Hematopoietic multipotent progenitor cell treated with erythropoietin and hydrocortisone succinate and interleukin-3 and kit ligand, for 4 days (in vitro differentiated cells): ENCODE measurements around the gene TRAPPC3.

Experiments
- DNase-seq: peaks from one replicate; pipeline ENCODE4 v3.0.0-alpha.2; 2015

TRAPPC3 gene

DNA sequence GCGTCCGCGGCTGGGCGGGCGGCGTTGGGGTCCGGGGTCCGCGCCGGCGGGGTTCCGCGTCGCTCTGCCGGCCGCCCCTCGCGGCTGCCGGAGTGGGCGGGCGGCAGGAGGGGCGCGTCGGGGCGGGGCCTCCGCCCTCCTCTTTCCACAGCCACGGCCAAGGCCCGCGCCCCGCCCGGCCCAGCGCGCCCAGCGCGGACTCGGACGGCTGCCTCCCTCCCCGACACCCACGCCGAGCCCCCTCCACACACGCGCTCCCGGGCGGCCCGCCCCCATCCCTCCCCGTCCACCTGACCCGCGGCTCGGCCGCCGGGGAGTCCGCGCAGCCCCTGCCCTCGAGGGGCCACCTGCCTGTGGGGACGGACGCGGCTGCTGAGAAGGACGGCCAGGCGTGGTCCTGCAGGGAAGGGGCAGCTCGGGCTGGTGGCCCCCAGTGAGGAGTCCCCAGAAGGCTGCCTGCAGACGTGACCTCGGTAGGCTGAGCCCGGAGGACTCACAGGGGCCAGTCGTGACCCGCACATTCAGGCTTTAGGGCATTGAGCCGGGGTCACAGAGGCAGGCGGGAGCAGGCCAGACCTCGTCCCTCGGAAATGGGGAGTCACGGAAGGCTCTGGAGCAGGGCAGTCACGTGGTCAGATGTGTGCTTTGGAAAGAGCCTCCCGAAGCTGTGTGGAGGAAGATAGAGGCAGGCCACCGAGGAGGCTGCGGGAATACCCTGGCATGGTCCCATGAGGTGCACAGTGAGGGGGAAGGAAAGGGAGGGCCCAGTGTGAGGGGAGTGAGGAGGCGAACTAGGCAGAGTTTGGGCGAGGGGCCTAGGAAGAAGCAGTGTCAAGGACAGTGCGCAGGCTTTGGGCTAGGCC lies 23.9 kb downstream of the TRAPPC3 start, which contains the start of gene COL8A2:
COL8A2 (minus strand) TSS at position 94 of the 863 bp plus-strand sequence. CDS start 24,980 bp downstream, outside the sequence.
- DNase-seq, result no peak

DNA sequence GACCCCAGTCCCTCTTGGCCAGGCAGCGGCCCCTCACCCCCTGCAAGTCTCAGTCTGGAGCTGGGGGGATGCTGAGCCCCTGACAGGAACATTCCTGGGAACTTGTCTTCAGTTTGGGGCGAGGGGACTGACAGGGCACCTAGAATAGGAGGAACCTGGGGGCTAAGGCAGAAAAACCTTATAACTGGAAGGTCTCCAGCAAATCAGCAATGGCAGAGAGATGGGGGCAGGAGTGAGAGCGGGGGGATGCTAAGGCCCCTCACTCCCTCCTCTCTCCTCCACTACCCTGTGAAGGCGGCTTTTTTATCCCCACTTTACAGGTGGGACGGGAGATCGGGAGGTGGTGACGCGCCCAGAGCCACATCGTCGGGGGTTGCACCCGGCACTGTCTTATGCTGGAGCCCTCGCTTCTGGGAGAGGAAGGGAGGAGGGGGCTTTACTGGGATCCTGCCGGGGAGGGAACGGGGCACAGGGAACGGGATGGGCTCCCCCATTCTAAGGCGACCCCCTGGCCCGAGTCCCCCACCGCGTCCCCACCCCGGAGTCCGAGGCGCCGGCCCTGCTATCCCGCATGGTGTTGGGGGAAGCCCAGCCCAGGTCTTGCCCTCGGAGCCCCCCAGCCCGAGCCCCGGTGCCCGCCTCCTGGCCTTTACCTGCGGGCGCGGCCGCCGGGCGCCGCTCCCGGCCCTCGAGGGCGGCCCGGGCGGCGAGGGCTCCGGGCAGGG lies 24.7 kb downstream of the TRAPPC3 start:
- no peak for DNase-seq

DNA sequence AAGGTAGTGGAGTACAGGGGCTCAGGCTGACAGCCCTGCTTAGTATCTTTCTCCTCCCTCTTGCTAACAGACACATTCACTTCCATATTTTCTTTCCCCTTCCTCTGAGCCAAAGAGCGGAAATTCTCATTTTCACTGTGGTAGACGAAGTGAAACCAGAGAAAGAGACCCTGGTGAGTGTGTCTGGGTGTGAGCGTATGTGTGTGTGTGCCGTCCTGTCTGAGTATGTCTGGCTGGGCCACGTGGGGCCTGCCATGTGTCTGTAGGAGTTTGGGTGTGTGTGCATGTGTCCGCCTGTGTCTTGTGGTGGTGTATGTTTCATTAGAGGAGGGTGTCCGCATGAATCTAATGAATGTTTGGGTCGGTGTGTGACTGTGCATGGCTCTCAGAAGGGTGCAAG lies 25.9 kb downstream of the TRAPPC3 start:
- DNase-seq, result peak; percentile 44

DNA sequence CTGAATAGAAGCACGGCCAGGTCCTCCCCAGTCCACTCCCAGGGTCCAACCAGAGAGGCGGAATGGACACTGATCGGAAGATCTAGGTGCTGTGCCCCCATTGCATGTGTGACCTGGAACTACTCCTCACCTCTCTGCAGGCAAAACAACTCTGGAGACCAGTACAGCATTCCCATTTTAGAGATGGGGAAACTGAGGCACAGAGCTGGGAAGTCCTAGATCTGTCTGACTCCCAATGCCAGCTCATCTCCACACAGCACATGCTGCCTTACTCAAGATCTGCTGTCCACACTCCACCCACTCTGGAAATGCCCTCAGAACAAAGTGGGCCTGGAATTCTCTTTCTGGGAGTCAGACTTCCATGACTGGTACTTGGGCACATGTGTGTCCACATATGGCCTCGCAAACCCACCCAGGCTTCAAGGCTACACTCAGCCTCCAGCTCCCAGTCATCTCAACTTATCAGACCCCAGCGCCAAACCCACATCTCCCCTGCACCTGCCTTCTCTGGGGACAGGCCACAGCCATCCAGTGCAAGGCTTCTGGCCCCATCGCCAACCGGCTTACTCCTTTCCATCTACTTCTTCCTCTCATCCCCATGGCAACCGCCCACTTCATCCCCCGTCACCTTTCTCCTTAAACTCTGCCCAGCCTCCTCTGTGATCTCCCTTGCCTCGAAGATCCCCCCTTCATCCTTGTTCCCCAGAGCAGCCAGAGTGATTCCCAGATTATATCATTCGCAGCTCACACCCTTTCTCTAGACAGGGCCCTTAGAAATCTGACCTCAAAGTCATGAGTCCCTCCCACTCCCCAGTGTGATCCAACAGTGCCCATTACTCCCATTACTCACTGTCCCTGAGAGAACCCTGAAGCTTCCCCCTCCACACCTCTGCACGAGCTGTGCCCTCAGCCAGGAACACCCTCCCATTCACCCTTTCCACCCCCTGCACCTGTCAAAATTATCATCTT lies 26.9 kb downstream of the TRAPPC3 start:
- DNase-seq, result no peak

DNA sequence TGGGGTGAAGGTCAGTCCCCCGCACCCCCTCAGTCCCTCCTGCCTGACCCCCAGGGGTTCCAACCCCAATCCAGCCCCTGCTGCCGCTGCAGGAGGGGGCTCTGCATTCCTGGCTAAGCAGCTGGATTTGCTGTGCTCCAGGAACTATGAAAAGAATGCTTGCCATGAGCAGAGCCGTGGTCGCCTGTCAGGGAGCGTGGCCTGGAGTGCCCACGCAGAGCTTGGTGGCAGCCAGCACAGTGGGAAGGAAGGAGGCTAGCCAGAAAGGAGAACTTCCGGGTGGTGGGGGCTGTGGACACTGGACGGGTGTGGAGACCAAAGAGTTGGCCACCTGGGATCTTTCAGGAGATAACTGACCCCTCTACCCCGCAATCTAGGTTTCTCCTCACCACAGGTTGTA lies 29.8 kb downstream of the TRAPPC3 start:
- DNase-seq, result no peak

DNA sequence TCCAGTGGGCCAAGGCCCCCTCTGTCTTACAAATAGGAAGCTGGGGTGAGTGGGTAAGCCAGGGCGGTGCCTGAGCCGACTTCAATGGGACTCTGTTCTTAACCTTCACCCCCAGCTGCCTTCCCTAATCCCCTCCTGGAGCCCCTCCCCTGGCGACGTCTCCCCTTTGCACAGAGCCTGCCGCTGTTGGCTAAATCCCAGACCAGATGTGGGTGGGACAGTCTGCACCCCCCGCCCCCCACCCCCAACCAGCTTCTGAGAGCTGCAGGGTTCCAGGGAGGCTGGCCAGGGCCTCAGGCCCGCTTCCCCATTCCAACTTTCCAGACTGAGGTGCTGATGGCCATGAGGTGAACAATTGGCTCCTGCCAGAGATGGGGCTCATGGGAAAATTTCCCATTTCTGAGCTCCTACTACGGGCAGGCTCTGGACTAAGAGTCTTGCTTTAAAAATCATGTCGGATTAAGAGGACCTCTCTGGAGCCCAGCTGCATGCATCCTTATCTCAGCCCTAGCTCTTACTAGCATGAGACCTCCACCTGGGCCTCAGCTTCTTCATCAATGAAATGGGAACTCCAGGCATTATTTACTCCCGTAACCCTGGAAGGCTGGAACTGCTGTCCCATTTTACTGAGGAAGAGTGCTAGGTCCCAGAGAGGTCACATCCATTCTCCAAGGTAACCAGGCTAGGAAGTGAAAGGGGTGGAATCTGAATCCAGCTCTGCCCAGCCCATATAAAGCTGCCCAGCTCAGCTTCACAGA lies 30.7 kb downstream of the TRAPPC3 start:
- DNase-seq, result no peak

DNA sequence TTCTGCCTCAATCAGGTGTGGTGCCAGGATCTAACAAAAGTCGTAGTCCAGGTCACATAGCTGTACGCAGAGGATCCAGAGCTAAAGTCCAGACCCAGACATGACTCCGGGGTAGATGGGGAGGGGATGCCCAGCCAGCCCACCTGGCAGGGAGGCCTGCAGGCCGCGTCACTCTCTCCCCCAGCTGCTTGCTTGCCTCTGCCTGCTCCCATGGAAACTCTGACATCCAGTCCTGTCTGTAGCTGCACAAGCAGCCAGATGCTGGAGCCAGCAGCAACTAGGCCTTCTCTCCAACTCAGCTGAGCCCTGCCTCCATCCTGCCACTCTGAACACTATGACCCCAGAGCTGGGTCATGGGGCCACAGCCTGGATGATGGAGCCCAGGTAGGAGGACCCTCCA lies 32.4 kb downstream of the TRAPPC3 start:
- no peak for DNase-seq

DNA sequence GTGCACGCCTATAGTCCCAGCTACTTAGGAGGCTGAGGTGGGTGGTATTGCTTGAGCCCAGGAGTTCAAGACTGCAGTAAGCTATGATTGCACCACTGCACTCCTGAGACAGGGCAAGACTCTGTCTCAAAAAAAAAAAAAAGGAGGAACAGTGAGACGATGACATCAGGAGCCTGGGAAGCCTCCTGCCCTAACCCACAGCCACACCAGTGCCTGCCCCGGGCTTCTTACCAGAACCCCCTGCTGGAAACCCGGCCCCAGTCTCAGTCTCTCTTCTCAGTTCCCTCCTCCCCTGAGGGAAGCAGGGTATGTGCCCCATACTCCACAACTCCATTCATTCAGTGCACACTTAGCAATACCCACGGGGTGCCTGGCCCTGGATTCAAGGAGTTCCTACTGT lies 33.4 kb downstream of the TRAPPC3 start:
- DNase-seq, result no peak

DNA sequence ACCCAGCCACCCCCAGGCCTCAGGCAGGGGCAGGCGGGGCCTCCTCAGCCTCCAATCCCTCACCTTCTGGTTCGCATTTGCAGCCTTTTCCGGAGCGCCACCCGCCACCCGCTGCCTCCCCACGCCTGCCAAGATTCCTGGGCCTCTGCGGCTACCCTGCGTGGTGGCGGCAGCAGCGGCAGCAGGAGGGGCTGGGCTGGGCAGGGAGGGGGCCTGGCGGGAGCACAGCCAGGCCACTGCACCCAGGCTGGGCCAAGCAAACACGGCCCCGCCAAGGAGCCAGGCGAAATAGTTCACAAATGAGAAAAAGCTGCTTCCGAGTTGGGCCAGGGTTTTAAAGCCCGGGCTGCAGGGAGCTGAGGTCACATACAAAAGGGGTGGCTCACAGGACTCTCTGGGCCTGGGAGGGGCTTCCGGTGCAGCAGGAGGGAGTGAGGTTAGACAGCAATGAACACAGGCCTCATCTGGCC lies 34.1 kb downstream of the TRAPPC3 start:
- no peak for DNase-seq

DNA sequence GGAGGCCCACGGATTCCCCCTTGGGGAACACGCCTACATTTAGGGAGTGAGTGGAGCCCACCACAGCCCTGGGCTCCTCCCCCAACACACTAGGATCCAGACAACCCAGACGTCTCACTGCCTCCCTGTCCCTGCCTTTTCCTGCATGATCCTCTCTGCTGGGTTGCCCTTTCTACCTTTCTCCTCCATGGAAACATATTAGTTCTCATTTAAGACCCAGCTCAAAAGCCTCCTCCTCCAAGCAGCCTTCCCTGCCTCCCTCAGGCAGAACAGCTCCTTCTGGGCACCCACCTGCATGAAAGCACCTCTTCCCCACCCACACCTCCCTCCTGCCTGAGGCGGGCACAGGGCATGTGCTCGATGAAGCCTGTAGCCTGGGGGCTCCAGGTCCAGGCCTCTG lies 34.9 kb downstream of the TRAPPC3 start:
- no peak for DNase-seq

DNA sequence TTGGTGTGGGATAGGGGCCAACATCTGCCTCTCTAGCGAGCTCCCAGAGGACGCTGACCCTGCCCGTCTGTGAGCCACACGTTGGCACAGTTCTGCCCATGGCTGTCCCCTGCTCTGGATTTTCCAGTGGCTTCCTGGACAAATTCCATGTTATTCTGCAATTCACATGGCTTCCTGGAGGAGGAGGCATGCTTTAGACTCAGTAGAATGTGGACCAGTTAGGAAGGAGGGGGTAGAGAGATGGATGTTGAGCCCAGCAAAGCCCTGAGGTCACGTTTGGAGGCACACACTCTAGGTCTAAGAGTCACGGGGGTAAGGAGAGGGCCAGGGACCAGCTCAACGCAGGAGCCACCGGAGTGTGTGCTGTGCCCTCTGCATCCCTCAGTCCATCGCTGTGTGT lies 36.5 kb downstream of the TRAPPC3 start:
- DNase-seq, result no peak

DNA sequence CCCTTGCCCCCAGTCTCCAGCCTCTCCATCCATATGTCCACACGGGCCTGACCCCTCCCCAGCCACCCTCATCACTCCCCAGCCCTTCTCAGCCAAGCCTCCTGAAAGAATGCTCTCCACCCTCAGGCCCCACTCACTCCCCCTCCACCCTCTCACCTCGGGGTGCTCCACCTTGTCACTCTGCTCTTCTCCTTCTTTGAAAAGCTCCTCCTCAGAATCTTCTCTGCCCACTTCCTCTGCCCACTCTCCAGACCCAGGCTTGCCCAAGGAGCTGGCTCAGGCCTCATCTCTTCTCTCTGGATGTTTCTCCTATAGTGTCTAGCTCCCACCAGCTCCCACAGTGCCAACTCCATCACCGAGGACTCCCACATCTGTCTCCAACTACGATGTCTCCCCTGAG lies 38.1 kb downstream of the TRAPPC3 start:
- no peak for DNase-seq

DNA sequence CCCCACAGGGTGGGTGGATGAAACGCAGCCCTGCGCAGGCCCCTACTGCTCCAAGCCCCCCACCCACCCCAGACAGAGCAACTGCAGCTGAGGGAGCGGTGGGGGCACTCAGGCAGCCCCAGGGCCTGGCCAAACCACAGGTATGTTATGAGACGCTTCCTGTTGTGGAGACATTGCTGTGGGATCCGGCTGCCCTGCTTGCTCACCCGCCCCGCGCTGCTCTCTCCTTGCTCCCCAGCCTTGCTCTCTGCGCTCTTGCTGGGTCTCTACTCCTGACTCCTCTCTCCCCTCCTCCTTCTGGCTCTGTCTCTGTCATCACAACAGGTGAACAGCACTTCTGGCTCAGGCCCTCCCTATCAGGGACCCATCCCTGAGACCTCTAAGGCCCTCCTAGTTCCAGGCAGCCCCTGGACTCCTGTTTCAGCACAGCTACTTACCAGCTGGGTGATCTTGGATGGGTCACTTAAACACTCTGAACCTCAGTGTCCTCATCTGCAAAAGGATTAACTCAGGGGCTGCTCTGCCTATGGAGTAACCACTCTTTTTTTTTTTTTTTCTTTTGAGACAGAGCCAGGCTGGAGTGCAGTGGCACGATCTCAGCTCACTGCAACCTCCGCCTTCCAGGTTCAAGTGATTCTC lies 40.1 kb downstream of the TRAPPC3 start:
- peak; percentile 35 for DNase-seq

DNA sequence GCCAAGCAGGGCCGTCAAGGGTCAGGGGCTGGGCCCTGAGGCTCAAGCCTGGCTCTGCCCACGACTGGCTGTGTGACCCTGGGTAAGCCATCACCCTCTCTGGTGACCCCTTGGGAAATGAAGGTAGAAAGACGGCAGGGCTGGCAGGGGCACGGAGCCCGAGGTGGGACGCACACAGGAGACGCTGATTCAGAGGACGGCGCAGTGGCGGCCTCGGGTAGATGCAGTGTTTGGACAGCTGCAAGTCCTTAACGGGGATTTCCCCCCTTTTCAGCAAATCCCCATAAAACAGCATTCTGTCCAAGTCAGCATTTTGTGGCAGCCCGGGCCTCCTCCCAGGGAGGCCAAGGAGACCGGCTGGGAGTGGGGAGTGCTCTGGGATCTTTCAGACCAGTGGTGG lies 41.0 kb downstream of the TRAPPC3 start:
- no peak for DNase-seq

DNA sequence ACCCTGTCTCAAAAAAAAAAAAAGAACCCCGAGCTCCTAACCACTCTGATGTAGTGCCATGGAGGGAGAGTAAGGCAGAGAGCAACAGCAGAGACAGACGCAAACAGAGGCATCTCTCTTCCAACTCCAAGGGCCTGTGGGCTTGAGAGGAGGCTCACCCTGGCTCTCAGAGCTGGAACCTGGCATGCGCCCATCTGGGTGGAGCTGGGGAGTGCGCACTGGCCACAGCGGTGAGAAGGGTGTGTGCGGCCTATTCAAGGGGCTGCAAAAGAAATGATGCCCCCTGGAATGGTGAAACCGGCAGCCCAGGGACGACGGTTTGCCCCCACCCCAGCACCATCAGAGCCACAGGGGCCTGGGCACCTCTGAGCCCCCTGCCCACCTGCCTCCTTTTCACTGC lies 41.9 kb downstream of the TRAPPC3 start:
- no peak for DNase-seq

DNA sequence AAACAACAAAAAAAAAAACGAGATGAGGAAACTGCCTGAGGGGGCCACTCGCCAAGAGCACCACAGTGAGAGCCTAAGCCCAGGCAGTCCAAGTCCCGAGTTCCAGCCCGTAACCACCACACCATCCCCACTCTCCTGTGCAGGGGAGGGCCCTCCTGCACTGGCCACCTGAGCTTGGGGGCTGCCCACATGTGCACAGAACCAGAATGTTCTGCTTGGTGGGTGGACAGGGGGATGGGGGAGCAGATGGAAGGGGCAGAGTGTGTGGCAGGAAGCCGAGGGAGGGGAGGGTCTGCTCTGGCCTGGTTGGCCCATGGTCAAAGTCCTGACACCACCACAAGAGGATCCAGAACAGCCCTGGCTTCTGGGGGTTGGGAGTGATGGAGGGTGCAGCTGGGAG lies 43.0 kb downstream of the TRAPPC3 start:
- DNase-seq, result no peak

DNA sequence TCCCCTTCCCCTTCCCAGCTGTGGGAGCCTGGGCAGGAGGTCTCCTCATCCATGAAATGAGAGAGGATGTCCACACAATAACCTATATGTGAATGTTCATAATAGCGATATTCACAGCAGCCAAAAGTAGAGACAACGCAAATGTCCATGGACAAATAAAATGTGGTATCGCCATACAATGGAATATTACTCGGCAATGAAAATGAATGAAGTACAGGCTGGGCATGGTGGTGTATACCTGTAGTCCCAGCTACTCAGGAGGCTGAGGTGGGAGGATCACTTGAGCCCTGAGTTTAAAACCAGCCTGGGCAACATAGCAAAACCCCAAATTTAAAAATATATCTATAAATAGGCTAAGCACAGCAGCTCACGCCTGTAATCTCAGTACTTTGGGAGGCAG lies 47.7 kb downstream of the TRAPPC3 start:
- DNase-seq, result no peak

DNA sequence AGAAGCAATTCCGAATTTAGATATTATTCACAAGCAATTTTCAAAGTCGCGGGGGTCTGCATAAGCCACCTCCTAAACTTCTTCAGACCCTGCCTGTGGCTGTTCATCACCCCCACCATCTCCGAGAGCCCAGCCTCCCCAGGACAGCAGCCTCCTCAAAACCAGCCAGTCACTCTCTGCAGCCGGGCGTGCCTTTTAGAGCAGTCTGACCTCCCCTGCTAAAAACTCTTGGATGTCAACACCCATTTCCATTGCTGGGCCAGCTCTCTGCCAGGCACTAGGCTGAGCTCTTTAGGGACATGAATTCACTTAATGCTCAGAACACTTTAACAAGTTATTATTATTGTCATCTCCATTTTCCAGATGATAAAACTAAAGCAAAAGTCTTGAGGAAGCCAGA lies 48.9 kb downstream of the TRAPPC3 start:
- peak; percentile 41 for DNase-seq

DNA sequence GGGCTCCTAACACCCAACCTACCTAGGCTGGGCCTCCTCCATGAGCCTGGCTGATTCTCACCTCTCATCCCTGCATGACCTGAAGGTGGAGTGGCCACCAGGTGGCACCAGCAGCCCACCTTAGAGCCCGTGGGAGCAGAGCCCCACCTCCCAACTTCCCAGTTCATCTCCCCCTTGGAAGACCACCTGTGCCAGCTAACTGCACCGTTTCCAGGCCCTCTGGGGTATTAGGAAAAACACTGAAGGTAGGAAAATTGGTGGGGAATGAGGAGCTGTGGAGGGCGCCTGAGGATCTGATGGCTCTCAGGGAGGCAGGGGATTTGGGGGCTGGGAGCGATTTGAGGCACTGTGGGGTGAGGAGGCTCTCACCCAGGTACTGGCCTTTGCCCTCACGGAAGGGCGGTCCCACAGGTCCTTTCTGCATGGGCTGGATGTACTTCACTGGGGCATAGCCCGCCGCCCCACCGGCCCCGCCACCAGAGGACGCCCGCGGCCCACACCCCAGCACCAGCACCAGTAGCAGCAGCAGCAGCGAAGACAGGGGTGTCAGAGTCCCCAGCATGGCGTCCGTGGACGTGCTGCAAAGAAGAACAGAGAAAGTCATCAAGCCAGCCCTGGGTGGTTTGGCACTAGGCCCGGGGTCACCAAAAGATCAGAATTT lies 49.5 kb downstream of the TRAPPC3 start:
- peak; percentile 87 for DNase-seq

DNA sequence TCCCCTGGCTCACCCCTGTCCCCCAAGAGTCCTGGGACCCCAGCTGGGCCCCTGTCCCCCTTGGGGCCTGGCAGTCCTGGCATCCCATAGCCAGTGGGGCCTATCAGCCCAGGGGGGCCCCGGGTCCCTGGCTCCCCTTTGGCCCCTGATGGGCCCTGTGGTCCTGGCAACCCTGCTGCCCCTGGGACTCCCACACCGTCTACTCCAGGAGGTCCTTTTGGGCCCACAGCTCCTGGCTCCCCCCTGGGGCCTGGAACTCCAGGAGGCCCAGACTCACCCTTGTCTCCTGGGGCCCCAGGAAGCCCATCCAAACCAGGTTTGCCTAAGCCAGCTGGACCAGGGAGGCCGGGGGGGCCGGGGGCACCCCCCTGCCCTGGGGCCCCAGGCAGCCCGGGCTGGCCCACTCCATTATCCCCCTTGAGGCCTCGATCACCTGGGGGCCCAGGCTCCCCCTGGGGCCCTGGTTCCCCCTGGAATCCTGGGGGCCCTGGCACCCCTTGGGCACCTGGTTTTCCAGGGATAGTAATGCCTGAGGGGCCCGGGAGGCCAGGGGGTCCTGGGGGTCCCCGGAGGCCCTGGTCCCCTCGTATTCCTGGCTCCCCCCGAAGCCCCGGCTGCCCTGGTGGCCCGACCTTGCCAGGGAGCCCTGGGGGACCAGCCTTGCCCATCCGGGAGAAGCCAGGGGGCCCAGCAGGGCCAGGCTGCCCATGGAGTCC lies 50.5 kb downstream of the TRAPPC3 start:
- no peak for DNase-seq
